Lower lobe of right lung (tissue), 2 donors: Measurements from ENCODE around the gene CDKN1A. TPM values are rescaled to one million over a fixed set of nuclear protein-coding genes. Genes with fewer than 3 reads are reported as not detected.

Experiments
- ATAC-seq, 2 donors: fragments of 200-7000 bp; cut with Tn5 transposase; one replicate each; pipeline ENCODE4 v1.9.1; 2020 to 2022; ENCODE audit warnings: mild to moderate bottlenecking in 2 of 2, moderate library complexity in 2 of 2
- DNase-seq: peaks from one replicate; pipeline ENCODE4 v3.0.0-alpha.2; 2020
- H3K27ac ChIP-seq: fragments of 200-600 bp; one replicate; pipeline ENCODE4 v1.8.0; 2022
- H3K27me3 ChIP-seq: fragments of 200-600 bp; one replicate; pipeline ENCODE4 v1.8.0; 2022; ENCODE audit warnings: low read depth
- H3K36me3 ChIP-seq: fragments of 200-600 bp; one replicate; pipeline ENCODE4 v1.8.0; 2022; ENCODE audit warnings: mild to moderate bottlenecking
- H3K4me1 ChIP-seq: fragments of 200-600 bp; one replicate; pipeline ENCODE4 v1.8.0; 2022
- H3K4me3 ChIP-seq: fragments of 200-600 bp; one replicate; pipeline ENCODE4 v1.8.0; 2022; ENCODE audit warnings: mild to moderate bottlenecking
- H3K9me3 ChIP-seq: fragments of 200-600 bp; one replicate; pipeline ENCODE4 v1.8.0; 2022
- CTCF ChIP-seq: fragments of 200-600 bp; IDR thresholded peaks from one replicate; pipeline ENCODE4 v1.8.0; 2022; ENCODE audit warnings: antibody characterized with exemption, mild to moderate bottlenecking
- intact Hi-C: fragments of 100-400 bp; cut with DNase I; formaldehyde crosslinking; loops from one replicate; pipeline ENCODE4 v1.11.0; 2022
- total RNA-seq: library from RNA; stranded (reverse); fragmentation: NEBNext Ultra II Directional; extraction: Animal tissue kit (Norgen Biotek cat#: 25700); gene quantifications from one replicate; pipeline ENCODE4 v1.2.1, GENCODE V29; 2021
- donor health status: DM: no; HTN: yes; CAD: no; lungs with severe emphysema.

The CDKN1A gene
- total RNA-seq, 1 donor from 2014 or later, result 71.0 TPM

GRCh38 chr6:36697481-36697903, 19.0 kb downstream of the CDKN1A start, which contains the start of gene RAB44:
Gene RAB44, plus strand, starts transcription at chr6:36697826. Its CDS starts 6,410 bp downstream, at chr6:36704236.
- peak; percentile 54 for DNase-seq

GRCh38 chr6:36698196-36698595, 19.7 kb downstream of the CDKN1A start:
- H3K27ac ChIP-seq, result no peak overlapping the region
- H3K4me1 ChIP-seq, result peaks cover under 1% of the 10 kb centered on the region
- no peaks in the 10 kb centered on the region for H3K36me3 ChIP-seq
- TF ChIP-seq CTCF, result no peak
- ATAC-seq (no peak), DNase-seq (no peak)
- H3K4me3 ChIP-seq, result no peak overlapping the region
- no peaks in the 10 kb centered on the region for H3K27me3 ChIP-seq
- intact Hi-C loops, result no loop called here
- no peaks in the 10 kb centered on the region for H3K9me3 ChIP-seq

More at GRCh38 chr6:36697481-36697903, 19.0 kb downstream of the CDKN1A start, which contains the start of gene RAB44:
- Histone ChIP-seq H3K36me3 (no peaks in the 10 kb centered on the region), H3K9me3 (no peaks in the 10 kb centered on the region), H3K27me3 (no peaks in the 10 kb centered on the region), H3K4me1 (peaks cover 8% of the 10 kb centered on the region), H3K4me3 (no peak within 1 kb of the TSS), H3K27ac (no peak within 1 kb of the TSS)
- TF ChIP-seq CTCF, result no peak
- peak; percentile 25 to 47 for ATAC-seq
- intact Hi-C loops, result no loop called here

GRCh38 chr6:36698871-36699271, 20.4 kb downstream of the CDKN1A start:
- Histone ChIP-seq H3K4me3 (no peak overlapping the region), H3K4me1 (no peaks in the 10 kb centered on the region), H3K27ac (no peak overlapping the region), H3K27me3 (no peaks in the 10 kb centered on the region), H3K36me3 (no peaks in the 10 kb centered on the region), H3K9me3 (no peaks in the 10 kb centered on the region)
- intact Hi-C loops, result no loop called here
- DNase-seq, result no peak
- ATAC-seq, result no peak
- TF ChIP-seq CTCF, result no peak

GRCh38 chr6:36699348-36699747, 20.8 kb downstream of the CDKN1A start:
- no peak for ATAC-seq
- DNase-seq, result no peak
- Histone ChIP-seq H3K9me3 (no peaks in the 10 kb centered on the region), H3K4me3 (no peak overlapping the region), H3K27me3 (no peaks in the 10 kb centered on the region), H3K27ac (no peak overlapping the region), H3K36me3 (no peaks in the 10 kb centered on the region), H3K4me1 (no peaks in the 10 kb centered on the region)
- no peak for TF ChIP-seq CTCF
- intact Hi-C loops, result no loop called here

- H3K27ac ChIP-seq, result no peak overlapping the region
- H3K27me3 ChIP-seq, result no peaks in the 10 kb centered on the region
- H3K4me3 ChIP-seq, result no peak overlapping the region
- no peaks in the 10 kb centered on the region for H3K4me1 ChIP-seq
- TF ChIP-seq CTCF, result no peak
- intact Hi-C loops, result no loop called here
- H3K9me3 ChIP-seq, result no peaks in the 10 kb centered on the region
- H3K36me3 ChIP-seq, result no peaks in the 10 kb centered on the region
- ATAC-seq (no peak), DNase-seq (no peak)
These were observed 21.7 kb downstream of the CDKN1A start for GRCh38 chr6:36700071-36700812.
